NCI-H2227 (cell line): ENCODE data around the gene CPEB3.
"Not testable (repeated sequence)": the region's sequence is repeated elsewhere in the genome, so short reads cannot be mapped to it uniquely, and the experiment has no call there.

Experiments used
- DNase-seq: peaks from one replicate; lab custom pipeline; 2025; ENCODE audit not compliant: unreplicated experiment; lab: John Stamatoyannopoulos, UW

Gene CPEB3

GRCh38 chr10:92290837-92291615, at the start of gene CPEB3, which contains the start of gene MARCHF5:
Gene CPEB3, minus strand, starts transcription at chr10:92291078. Its CDS starts 50,728 bp downstream, at chr10:92240350.
Gene MARCHF5, plus strand, starts transcription at chr10:92291167. Its CDS starts 328 bp downstream, at chr10:92291495.
- peak; percentile 94 for DNase-seq

GRCh38 chr10:92329927-92330326, 39.0 kb upstream of the CPEB3 start:
- DNase-seq = not testable (repeated sequence)

- DNase-seq = no peak
Observed at GRCh38 chr10:92328993-92329392, 38.1 kb upstream of the CPEB3 start.

DNA sequence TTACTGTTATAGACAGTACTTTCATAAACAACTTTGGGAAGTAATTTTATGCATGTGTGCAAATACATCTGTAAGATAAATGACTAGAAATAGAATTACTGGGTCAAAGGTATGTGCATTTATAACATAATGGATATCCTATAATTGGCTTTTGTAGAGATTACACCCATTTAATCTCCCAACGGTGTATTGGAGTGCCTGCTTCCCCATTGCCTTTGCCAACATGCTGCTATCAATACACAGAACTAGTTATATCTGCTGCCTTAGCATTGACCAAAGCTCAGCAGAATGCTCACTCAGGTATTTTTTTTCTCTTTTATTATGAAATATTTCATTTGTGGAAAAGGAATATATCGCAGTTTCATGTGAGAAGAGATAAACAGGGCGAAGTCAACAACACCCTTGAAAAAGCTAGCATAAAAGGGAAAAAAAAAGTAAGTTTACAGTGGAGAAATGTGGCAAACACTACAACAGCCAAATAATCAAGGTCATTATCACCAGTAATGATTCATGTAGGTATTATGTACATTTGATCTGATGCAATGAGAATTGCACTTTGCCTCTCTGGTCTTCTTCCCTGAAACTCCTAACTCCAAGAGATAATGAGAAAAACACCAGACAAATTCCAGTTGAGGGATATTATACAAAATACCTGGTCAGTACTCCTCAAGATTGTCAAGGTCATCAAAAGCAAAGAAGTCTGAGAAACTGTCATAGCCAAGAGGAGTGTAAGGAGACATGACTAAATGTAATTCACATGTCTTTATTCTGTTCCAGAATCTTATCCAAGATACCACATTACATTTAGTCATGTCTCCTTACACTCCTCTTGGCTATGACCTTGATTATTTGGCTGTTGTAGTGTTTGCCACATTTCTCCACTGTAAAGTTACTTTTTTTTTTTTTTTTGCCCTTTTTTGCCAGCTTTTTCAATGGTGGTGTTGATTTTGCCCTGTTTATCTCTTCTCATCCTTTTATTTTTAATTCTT, 36.9 kb upstream of the CPEB3 start:
- DNase-seq = no peak

DNA sequence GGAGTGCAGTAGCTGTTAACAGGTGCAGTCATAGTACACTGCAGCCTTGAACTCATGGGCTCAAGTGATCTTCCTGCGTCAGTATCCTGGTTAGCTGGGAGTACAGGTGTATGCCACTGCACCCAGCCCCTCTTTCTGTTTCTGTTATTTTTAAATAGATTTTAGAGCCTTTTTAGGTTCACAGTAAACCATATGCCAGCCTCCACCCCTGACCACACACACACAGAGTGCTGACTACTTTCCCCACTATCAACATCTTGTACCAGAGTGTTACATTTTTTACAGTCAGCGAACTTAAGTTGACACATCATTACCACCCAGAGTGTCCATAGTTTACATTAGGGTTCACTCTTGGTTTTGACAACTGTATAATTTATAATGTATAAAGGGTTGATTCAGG, 32.2 kb upstream of the CPEB3 start:
- no peak for DNase-seq

- no peak for DNase-seq
Observed at GRCh38 chr10:92316610-92317009, 25.7 kb upstream of the CPEB3 start.

GRCh38 chr10:92313750-92314149, 22.9 kb upstream of the CPEB3 start:
- no peak for DNase-seq

- DNase-seq = no peak
Observed at GRCh38 chr10:92309272-92309671, 18.4 kb upstream of the CPEB3 start.

GRCh38 chr10:92305133-92306072, 14.5 kb upstream of the CPEB3 start:
- no peak for DNase-seq

DNA sequence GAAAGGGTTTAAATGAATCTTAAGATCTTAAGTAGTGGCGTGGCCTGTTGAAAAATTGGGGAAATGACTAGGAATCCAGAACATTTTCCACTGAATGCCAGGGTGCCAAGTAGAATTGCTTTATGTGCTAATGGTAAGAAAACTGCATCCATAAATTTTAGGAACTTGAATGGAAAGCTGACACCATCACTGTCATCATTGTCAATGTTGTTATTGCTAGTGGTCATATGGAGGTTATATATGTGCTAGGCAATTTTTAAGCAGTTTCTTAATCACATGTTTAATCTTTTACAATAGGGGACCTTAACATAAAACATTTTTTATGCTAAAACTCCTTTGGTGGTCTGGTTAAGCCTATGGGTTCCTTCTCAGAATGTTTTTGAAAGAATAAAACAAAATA, 13.2 kb upstream of the CPEB3 start:
- DNase-seq = no peak

- DNase-seq = no peak
Observed at GRCh38 chr10:92303096-92303495, 12.2 kb upstream of the CPEB3 start.

GRCh38 chr10:92298487-92298886, 7.6 kb upstream of the CPEB3 start:
- no peak for DNase-seq

DNA sequence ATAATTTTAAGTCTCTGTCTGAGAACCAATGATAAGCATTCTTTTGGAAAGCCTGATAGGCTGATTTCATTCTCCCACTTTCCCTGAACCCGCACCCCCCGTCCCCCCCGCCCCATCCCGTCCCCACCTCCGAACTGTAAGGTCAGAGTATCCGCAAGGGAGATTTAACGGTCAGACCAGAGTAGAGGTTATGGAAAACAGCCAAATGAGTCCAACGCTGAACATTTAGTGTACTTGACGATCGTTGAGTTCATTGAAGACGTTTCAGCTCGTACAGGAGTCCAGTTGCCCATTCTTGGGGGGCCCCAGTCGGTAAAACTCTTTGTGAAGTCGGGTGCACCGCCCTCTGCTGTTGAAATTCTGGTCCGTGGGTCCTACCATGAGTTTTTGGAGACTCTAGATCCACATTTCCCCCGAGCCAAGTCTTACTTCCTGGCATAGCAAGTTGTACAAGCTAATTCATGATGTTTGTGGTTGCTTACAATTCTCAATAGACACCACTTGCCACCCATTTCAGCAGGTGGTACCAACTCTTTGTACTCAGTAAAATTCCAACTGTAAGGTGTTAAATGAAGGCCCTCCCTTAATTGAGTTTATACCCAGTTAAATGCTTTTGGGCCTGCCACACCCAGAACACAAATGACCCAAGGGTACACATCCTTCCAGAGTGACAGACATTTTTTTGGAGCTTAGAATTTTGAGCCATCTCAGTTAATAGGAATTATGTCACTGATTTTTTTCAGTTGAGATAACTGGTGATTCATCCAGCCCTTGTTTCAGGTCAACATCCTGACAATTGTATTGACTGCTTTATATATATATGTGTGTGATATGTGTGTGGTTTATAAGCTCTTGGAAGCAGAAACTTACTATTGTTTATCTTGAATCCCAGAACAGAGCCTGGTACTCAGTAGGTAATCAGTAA, 1.3 kb upstream of the CPEB3 start:
- peak; percentile 11 for DNase-seq

DNA sequence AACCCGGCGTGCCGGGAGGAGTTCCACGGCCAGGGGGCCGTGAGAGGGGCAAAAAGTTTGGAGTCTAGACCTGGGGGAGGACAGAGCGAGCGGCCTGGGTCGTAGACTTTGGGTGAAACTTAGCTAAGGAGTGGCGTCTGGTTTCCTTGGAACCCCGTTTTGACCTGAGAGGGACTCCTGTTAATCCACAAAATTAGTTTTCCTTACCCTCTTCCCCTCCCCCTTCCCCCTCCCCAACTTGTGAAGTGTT, 663 bp upstream of the CPEB3 start:
- DNase-seq = no peak

DNA sequence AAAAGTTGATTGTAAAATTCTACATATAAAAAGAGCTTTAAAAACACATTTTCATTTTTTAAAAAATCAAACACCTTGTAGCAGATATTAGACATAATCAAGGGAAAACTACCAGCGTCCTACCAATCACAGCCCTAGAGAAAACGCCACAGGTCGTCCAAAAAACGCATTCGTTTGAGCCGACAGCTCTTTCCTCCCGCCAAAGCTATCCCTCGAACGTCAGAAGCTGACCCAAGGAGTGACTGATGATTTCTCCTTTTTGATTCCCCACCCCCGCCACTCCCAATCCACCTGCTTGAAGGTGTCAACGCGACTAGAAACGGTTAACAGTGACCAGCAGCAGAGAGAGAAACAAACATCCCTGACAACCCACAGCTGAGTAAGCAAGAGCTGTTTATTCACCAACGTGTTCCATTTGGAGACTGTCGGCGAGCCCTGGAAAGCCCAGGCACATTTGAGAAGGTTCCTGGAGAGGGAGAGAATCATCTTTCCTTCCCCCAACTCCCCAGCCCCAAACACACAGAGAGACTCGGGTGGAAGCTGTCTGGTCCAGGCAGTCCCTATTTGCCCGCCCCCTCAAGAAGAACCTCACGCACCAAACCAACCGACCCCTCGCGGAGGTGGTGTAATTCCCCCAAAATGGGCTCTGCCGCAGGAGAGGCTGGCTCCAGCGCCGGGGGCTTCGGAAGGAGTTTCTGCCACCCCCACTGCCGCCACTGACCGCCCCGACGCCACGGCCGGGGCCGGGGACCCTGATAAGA, 622 bp downstream of the CPEB3 start:
- peak; percentile 35 for DNase-seq

DNA sequence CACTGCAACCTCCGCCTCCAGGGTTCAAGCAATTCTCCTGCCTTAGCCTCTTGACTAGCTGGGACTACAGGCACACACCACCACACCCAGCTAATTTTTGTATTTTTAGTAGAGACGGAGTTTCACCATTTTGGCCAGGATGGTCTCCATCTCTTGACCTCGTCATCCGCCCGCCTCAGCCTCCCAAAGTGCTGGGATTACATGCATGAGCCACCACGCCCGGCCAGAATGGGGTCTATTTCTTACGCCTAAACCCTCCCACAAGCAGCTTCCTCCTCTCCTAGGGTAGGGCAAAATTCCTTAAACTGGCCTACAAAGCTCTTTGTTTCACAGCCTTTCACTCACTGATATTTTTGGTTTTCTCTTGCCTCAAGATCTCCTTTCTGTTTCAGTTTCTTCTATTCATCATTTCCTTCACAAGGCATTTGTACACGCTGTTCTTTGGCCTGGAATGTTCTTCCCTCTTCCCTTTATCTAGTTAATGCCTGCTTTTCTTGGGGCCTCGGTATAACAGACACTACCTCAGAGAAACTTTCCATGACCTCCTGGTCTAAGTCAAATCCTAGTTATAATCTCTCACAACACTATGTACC, 6.7 kb downstream of the CPEB3 start:
- no peak for DNase-seq

- no peak for DNase-seq
Observed at GRCh38 chr10:92278996-92279696, 11.7 kb downstream of the CPEB3 start.

GRCh38 chr10:92274071-92274470, 16.8 kb downstream of the CPEB3 start:
- DNase-seq = no peak
